Mesenchymal stem cell (in vitro differentiated cells and primary cell): ENCODE data around the gene CITED4.

Source experiments
- DNase-seq: peaks from one replicate; pipeline ENCODE4 v3.0.0-alpha.2; 2013
- H2AFZ ChIP-seq: one replicate; pipeline ENCODE4 v1.6.1; 2013; ENCODE audit warnings: low read depth, mild to moderate bottlenecking, control low read depth, inconsistent platforms, low read length, moderate library complexity
- H2AK5ac ChIP-seq: 2 replicates; pipeline ENCODE4 v1.6.1; 2013; ENCODE audit warnings: low read length, moderate library complexity, mild to moderate bottlenecking, inconsistent platforms; ENCODE audit not compliant: severe bottlenecking
- H2BK120ac ChIP-seq: one replicate; pipeline ENCODE4 v1.6.1; 2013; ENCODE audit warnings: low read depth, mild to moderate bottlenecking, inconsistent platforms, low read length, moderate library complexity
- H2BK12ac ChIP-seq, 2 experiments: one replicate each; pipeline ENCODE4 v1.6.1; 2013; ENCODE audit warnings: inconsistent platforms in 2 of 2, low read length in 2 of 2, mild to moderate bottlenecking in 2 of 2, moderate library complexity in 2 of 2, control low read depth in 1 of 2
- H2BK15ac ChIP-seq: one replicate; pipeline ENCODE4 v1.6.1; 2013; ENCODE audit warnings: mild to moderate bottlenecking, low read depth, inconsistent platforms; ENCODE audit not compliant: poor library complexity, severe bottlenecking
- H2BK5ac ChIP-seq: 2 replicates; pipeline ENCODE4 v1.6.1; 2013; ENCODE audit warnings: low read depth, mild to moderate bottlenecking, low read length, control low read depth, inconsistent platforms; ENCODE audit not compliant: poor library complexity, severe bottlenecking
- H3K14ac ChIP-seq, 2 experiments: one replicate each; pipeline ENCODE4 v1.6.1; 2013; ENCODE audit warnings: inconsistent platforms in 2 of 2, low read length in 2 of 2, control low read depth in 1 of 2, mild to moderate bottlenecking in 1 of 2, moderate library complexity in 1 of 2
- H3K18ac ChIP-seq, 2 experiments: one replicate each; pipeline ENCODE4 v1.6.1; 2013; ENCODE audit warnings: inconsistent platforms in 2 of 2, low read length in 2 of 2, control low read depth in 1 of 2, low read depth in 1 of 2, mild to moderate bottlenecking in 1 of 2
- H3K23ac ChIP-seq, 2 experiments: one replicate each; pipeline ENCODE4 v1.6.1; 2013; ENCODE audit warnings: inconsistent platforms in 2 of 2, low read length in 2 of 2, mild to moderate bottlenecking in 2 of 2, moderate library complexity in 2 of 2, control low read depth in 1 of 2
- H3K27ac ChIP-seq: 2 replicates; pipeline ENCODE4 v1.5.1; 2013; ENCODE audit warnings: mild to moderate bottlenecking, moderate library complexity, low read length, control low read depth, inconsistent platforms; ENCODE audit not compliant: poor library complexity, severe bottlenecking
- H3K27me3 ChIP-seq, 2 experiments: 2 replicates each; pipeline versions ENCODE4 v1.6.1 to v1.7.0; 2013; ENCODE audit warnings: low read length in 2 of 2, mild to moderate bottlenecking in 2 of 2, moderate library complexity in 2 of 2, control low read depth in 1 of 2, inconsistent platforms in 1 of 2; ENCODE audit not compliant: control insufficient read depth in 1 of 2, insufficient read depth in 1 of 2
- H3K36me3 ChIP-seq, 2 experiments: 2 replicates each; pipeline versions ENCODE4 v1.6.1 to v1.7.0; 2013; ENCODE audit warnings: low read length in 2 of 2, control low read depth in 1 of 2, inconsistent platforms in 1 of 2, low read depth in 1 of 2, mild to moderate bottlenecking in 1 of 2; ENCODE audit not compliant: insufficient read depth in 2 of 2, control insufficient read depth in 1 of 2
- H3K4ac ChIP-seq, 2 experiments: one replicate each; pipeline ENCODE4 v1.6.1; 2013; ENCODE audit warnings: inconsistent platforms in 2 of 2, low read length in 2 of 2, mild to moderate bottlenecking in 2 of 2, moderate library complexity in 2 of 2, control low read depth in 1 of 2, low read depth in 1 of 2
- H3K4me1 ChIP-seq: 2 replicates; pipeline ENCODE4 v1.6.1; 2013; ENCODE audit warnings: low read depth, low read length, control low read depth; ENCODE audit not compliant: control insufficient read depth, insufficient read depth
- H3K4me2 ChIP-seq: 2 replicates; pipeline ENCODE4 v1.6.1; 2013; ENCODE audit warnings: low read length, mild to moderate bottlenecking, inconsistent platforms; ENCODE audit not compliant: poor library complexity, severe bottlenecking
- H3K4me3 ChIP-seq, 2 experiments: 2 replicates each; pipeline versions ENCODE4 v1.5.1 to v1.7.0; 2013; ENCODE audit warnings: low read length in 2 of 2, mild to moderate bottlenecking in 2 of 2, control low read depth in 1 of 2, low read depth in 1 of 2; ENCODE audit not compliant: insufficient read depth in 1 of 2
- H3K79me1 ChIP-seq: replicated peaks from 2 replicates; pipeline ENCODE4 v1.6.1; 2013; ENCODE audit warnings: mild to moderate bottlenecking, control low read depth, low read length, inconsistent platforms; ENCODE audit not compliant: poor library complexity, severe bottlenecking
- H3K9ac ChIP-seq: 2 replicates; pipeline ENCODE4 v1.7.0; 2013; ENCODE audit warnings: mild to moderate bottlenecking, low read length, moderate library complexity
- H3K9me3 ChIP-seq: 2 replicates; pipeline ENCODE4 v1.7.0; 2013; ENCODE audit warnings: mild to moderate bottlenecking, low read length; ENCODE audit not compliant: control insufficient read depth
- H4K8ac ChIP-seq: one replicate; pipeline ENCODE4 v1.6.1; 2013; ENCODE audit warnings: inconsistent platforms, mild to moderate bottlenecking, low read length, moderate library complexity
- H4K91ac ChIP-seq: one replicate; pipeline ENCODE4 v1.6.1; 2013; ENCODE audit warnings: mild to moderate bottlenecking, low read length, inconsistent platforms
- WGBS: methylation state at CpG from one replicate; pipeline ENCODE4 v1.1.7; 2013; ENCODE audit warnings: mixed read lengths; 5-methylcytosine and 5-hydroxymethylcytosine counted together

The CITED4 gene

GRCh38 chr1:40823345-40823744, 38.8 kb downstream of the CITED4 start:
- peaks cover 0 to 2% of the 10 kb centered on the region in 2 experiments for H3K36me3 ChIP-seq
- WGBS, result 99% methylated on average over 3 of the region's 4 CpGs
- peaks cover 41% of the 10 kb centered on the region for H3K4me1 ChIP-seq

GRCh38 chr1:40822890-40823289, 39.3 kb downstream of the CITED4 start:
- Histone ChIP-seq H3K79me1 (no peaks in the 10 kb centered on the region), H2BK12ac (no peak overlapping the region), H3K4ac (no peak overlapping the region), H2AFZ (no peak overlapping the region), H3K27me3 (peaks cover 5 to 67% of the 10 kb centered on the region in 2 experiments), H2BK15ac (no peak overlapping the region), H2AK5ac (no peak overlapping the region), H2BK120ac (no peak overlapping the region), H3K4me1 (peaks cover 45% of the 10 kb centered on the region), H3K18ac (no peak overlapping the region), H3K4me2 (no peak overlapping the region), H3K27ac (no peak overlapping the region), H3K36me3 (peaks cover 0 to 3% of the 10 kb centered on the region in 2 experiments), H3K23ac (no peak overlapping the region), H3K14ac (no peak overlapping the region), H3K9me3 (no peaks in the 10 kb centered on the region), H3K4me3 (no peak overlapping the region), H3K9ac (no peak overlapping the region), H2BK5ac (no peak overlapping the region), H4K8ac (no peak overlapping the region), H4K91ac (no peak overlapping the region)
- WGBS, result 96% methylated on average over 11 of the region's 12 CpGs
- no peak for DNase-seq

More at GRCh38 chr1:40823345-40823744, 38.8 kb downstream of the CITED4 start:
- H3K4me3 ChIP-seq, result no peak overlapping the region
- H3K4me2 ChIP-seq, result no peak overlapping the region
- H3K9ac ChIP-seq, result no peak overlapping the region
- no peak overlapping the region for H4K91ac ChIP-seq
- peaks cover under 1 to 64% of the 10 kb centered on the region in 2 experiments for H3K27me3 ChIP-seq
- H2AK5ac ChIP-seq, result no peak overlapping the region
- no peak for DNase-seq
- H2BK12ac ChIP-seq, result no peak overlapping the region
- no peak overlapping the region for H2BK15ac ChIP-seq
- no peak overlapping the region for H2BK120ac ChIP-seq
- H3K18ac ChIP-seq, result no peak overlapping the region
- H4K8ac ChIP-seq, result no peak overlapping the region
- no peaks in the 10 kb centered on the region for H3K9me3 ChIP-seq
- no peak overlapping the region for H2AFZ ChIP-seq
- no peak overlapping the region for H3K23ac ChIP-seq
- no peak overlapping the region for H3K4ac ChIP-seq
- H3K27ac ChIP-seq, result no peak overlapping the region
- peak overlapping the region in 1 of 2 experiments; percentile 13 for H3K14ac ChIP-seq
- H3K79me1 ChIP-seq, result no peaks in the 10 kb centered on the region
- no peak overlapping the region for H2BK5ac ChIP-seq

GRCh38 chr1:40820911-40821693, 41.1 kb downstream of the CITED4 start:
- Histone ChIP-seq H3K36me3 (peaks cover 0 to 3% of the 10 kb centered on the region in 2 experiments), H3K9ac (no peak overlapping the region), H4K8ac (no peak overlapping the region), H3K79me1 (no peaks in the 10 kb centered on the region), H3K4me2 (no peak overlapping the region), H4K91ac (no peak overlapping the region), H3K27me3 (peaks cover 11 to 70% of the 10 kb centered on the region in 2 experiments), H2BK5ac (no peak overlapping the region), H3K4me3 (no peak overlapping the region), H3K18ac (no peak overlapping the region), H3K27ac (no peak overlapping the region), H2BK15ac (no peak overlapping the region), H2BK12ac (no peak overlapping the region), H2AK5ac (no peak overlapping the region), H3K9me3 (no peaks in the 10 kb centered on the region), H2BK120ac (no peak overlapping the region), H3K14ac (peak overlapping the region in 1 of 2 experiments; percentile 58), H2AFZ (no peak overlapping the region), H3K23ac (no peak overlapping the region), H3K4ac (no peak overlapping the region), H3K4me1 (peaks cover 46% of the 10 kb centered on the region)
- 66% methylated on average over 4 of the region's 6 CpGs for WGBS
- no peak for DNase-seq

GRCh38 chr1:40820251-40820797, 41.8 kb downstream of the CITED4 start:
- Histone ChIP-seq H3K9ac (no peak overlapping the region), H3K27ac (no peak overlapping the region), H2AFZ (no peak overlapping the region), H2BK12ac (no peak overlapping the region), H2BK120ac (no peak overlapping the region), H3K27me3 (peaks cover 11 to 70% of the 10 kb centered on the region in 2 experiments), H3K23ac (no peak overlapping the region), H3K9me3 (no peaks in the 10 kb centered on the region), H3K18ac (no peak overlapping the region), H2BK15ac (no peak overlapping the region), H2AK5ac (no peak overlapping the region), H3K4ac (no peak overlapping the region), H4K91ac (peak overlapping the region; percentile 28), H3K4me1 (peaks cover 38% of the 10 kb centered on the region), H3K14ac (no peak overlapping the region), H3K4me3 (no peak overlapping the region), H3K4me2 (no peak overlapping the region), H2BK5ac (no peak overlapping the region), H3K79me1 (no peaks in the 10 kb centered on the region), H3K36me3 (peaks cover 0 to 3% of the 10 kb centered on the region in 2 experiments), H4K8ac (no peak overlapping the region)
- DNase-seq, result no peak
- 95% methylated on average over 2 of the region's 3 CpGs for WGBS
